Neural crest cell (in vitro differentiated cells): ENCODE data around the gene CADM1. TPM values are rescaled to one million over a fixed set of nuclear protein-coding genes. Genes with fewer than 3 reads are reported as not detected.

Experiments
- DNase-seq: peaks from one replicate; pipeline ENCODE4 v3.0.0; 2021; ENCODE audit warnings: low read depth, mixed read lengths, low spot score
- H3K27ac Mint-ChIP-seq: one replicate; pipeline ENCODE4 v1.8.0; 2021; ENCODE audit warnings: mild to moderate bottlenecking, mixed read lengths; ENCODE audit not compliant: unreplicated experiment
- H3K27me3 Mint-ChIP-seq: 2 replicates; pipeline ENCODE4 v1.8.0; 2021; ENCODE audit warnings: low read depth, mild to moderate bottlenecking, mixed read lengths
- H3K36me3 Mint-ChIP-seq: 2 replicates; pipeline ENCODE4 v1.8.0; 2021; ENCODE audit warnings: low read depth, mild to moderate bottlenecking, mixed read lengths
- H3K4me1 Mint-ChIP-seq: 2 replicates; pipeline ENCODE4 v1.8.0; 2021; ENCODE audit warnings: mixed read lengths
- H3K4me3 Mint-ChIP-seq: one replicate; pipeline ENCODE4 v1.8.0; 2021; ENCODE audit warnings: mild to moderate bottlenecking, mixed read lengths
- H3K9me3 Mint-ChIP-seq: 2 replicates; pipeline ENCODE4 v1.8.0; 2021; ENCODE audit warnings: mixed read lengths
- total RNA-seq: library from RNA; stranded (reverse); gene quantifications from 2 replicates; pipeline ENCODE4 v1.2.1, GENCODE V29; 2021
- TF ChIP-seq, protein P1 (sequence below): fragments of 200-600 bp; sonication (generic); conservative IDR thresholded peaks from 2 replicates; pipeline ENCODE4 v1.5.0; 2021; ENCODE audit warnings: antibody characterized with exemption, mild to moderate bottlenecking

CADM1 gene
- total RNA-seq, 1 donor from 2014 or later, result 112 TPM

GRCh38 chr11:115317277-115318185, 186.7 kb downstream of the CADM1 start:
- no peak overlapping the region for H3K4me3 Mint-ChIP-seq
- peaks cover 2% of the 10 kb centered on the region for H3K36me3 Mint-ChIP-seq
- DNase-seq, result no peak
- H3K27me3 Mint-ChIP-seq, result no peaks in the 10 kb centered on the region
- H3K27ac Mint-ChIP-seq, result no peak overlapping the region
- TF ChIP-seq, protein P1, sequence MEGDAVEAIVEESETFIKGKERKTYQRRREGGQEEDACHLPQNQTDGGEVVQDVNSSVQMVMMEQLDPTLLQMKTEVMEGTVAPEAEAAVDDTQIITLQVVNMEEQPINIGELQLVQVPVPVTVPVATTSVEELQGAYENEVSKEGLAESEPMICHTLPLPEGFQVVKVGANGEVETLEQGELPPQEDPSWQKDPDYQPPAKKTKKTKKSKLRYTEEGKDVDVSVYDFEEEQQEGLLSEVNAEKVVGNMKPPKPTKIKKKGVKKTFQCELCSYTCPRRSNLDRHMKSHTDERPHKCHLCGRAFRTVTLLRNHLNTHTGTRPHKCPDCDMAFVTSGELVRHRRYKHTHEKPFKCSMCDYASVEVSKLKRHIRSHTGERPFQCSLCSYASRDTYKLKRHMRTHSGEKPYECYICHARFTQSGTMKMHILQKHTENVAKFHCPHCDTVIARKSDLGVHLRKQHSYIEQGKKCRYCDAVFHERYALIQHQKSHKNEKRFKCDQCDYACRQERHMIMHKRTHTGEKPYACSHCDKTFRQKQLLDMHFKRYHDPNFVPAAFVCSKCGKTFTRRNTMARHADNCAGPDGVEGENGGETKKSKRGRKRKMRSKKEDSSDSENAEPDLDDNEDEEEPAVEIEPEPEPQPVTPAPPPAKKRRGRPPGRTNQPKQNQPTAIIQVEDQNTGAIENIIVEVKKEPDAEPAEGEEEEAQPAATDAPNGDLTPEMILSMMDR, result no peak
- peaks cover 31% of the 10 kb centered on the region for H3K4me1 Mint-ChIP-seq
- no peaks in the 10 kb centered on the region for H3K9me3 Mint-ChIP-seq

DNA sequence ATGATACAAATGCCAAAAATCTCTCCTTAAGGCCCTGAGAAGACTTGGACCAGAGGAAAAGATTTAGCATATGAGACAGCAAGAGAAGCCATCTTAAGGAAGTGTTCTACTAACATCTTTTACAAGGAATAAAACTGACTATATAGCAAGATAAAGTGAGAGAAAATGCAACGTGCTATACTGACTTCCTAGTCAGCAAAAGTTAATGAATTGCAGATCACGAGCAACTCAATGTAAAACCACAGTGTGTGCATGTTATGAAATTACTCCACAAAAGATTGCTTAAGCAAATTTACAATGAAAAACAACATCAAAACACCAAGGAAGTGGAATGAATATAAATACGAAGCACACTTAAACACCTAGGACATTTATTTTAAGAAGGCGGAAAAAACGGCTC, 187.5 kb downstream of the CADM1 start:
- Mint-ChIP-seq H3K36me3 (peaks cover 2% of the 10 kb centered on the region), H3K27ac (no peak overlapping the region), H3K9me3 (no peaks in the 10 kb centered on the region)

GRCh38 chr11:115314330-115314920, 189.8 kb downstream of the CADM1 start:
- no peak for DNase-seq
- Mint-ChIP-seq H3K9me3 (no peaks in the 10 kb centered on the region), H3K27me3 (no peaks in the 10 kb centered on the region), H3K4me1 (peaks cover 27% of the 10 kb centered on the region), H3K27ac (no peak overlapping the region), H3K4me3 (no peak overlapping the region), H3K36me3 (peaks cover 2% of the 10 kb centered on the region)
- TF ChIP-seq, protein P1, result no peak

More for the DNA sequence above, 187.5 kb downstream of the CADM1 start:
- Mint-ChIP-seq H3K4me3 (no peak overlapping the region), H3K4me1 (peaks cover 31% of the 10 kb centered on the region), H3K27me3 (no peaks in the 10 kb centered on the region)
- TF ChIP-seq, protein P1, result no peak
- no peak for DNase-seq

DNA sequence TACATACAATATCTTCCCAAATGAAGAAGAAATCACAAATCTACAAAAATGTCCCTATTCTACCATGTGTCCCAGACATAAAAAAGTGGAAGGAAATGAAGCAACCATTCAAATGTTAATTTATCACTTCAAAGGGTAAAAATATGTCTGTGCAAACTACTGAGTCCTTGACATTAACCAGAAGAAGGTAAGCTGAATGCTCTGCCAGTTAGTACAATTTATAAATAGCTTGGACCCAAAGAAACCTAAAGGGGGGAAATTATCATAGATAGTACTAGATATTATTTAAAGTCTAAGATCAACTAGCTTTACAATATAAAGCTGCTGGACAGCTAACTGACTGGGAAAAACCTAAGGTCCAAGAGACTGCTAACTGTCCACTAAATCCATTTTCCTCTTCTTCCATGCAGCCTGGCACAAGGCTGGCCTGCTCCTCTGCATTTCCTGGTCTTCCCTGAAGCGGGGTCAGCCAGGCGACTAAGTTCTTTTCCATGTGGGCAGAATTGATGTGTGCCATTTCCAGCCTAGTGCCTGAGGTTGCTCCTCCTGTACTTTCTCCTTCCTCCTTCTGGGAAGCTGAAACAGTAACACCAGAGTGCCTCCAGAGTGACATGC, 190.9 kb downstream of the CADM1 start:
- H3K4me1 Mint-ChIP-seq, result peaks cover 19% of the 10 kb centered on the region

GRCh38 chr11:115311949-115312348, 192.3 kb downstream of the CADM1 start:
- Mint-ChIP-seq H3K4me1 (peaks cover 15% of the 10 kb centered on the region), H3K4me3 (no peak overlapping the region), H3K27me3 (no peaks in the 10 kb centered on the region), H3K27ac (no peak overlapping the region), H3K36me3 (peaks cover 2% of the 10 kb centered on the region), H3K9me3 (no peaks in the 10 kb centered on the region)
- DNase-seq, result no peak
- TF ChIP-seq, protein P1, result no peak

More for the DNA sequence above, 190.9 kb downstream of the CADM1 start:
- peaks cover 2% of the 10 kb centered on the region for H3K36me3 Mint-ChIP-seq
- TF ChIP-seq, protein P1, result no peak
- H3K27me3 Mint-ChIP-seq, result no peaks in the 10 kb centered on the region
- no peaks in the 10 kb centered on the region for H3K9me3 Mint-ChIP-seq
- no peak for DNase-seq
- H3K27ac Mint-ChIP-seq, result no peak overlapping the region
- no peak overlapping the region for H3K4me3 Mint-ChIP-seq
